Large intestine (tissue), 3 donors: ENCODE measurements around the gene DAND5. TPM values are rescaled to one million over a fixed set of nuclear protein-coding genes. Genes with fewer than 3 reads are reported as not detected.
A peak's percentile ranks its signal among the peaks of the same experiment; 100 is the strongest.

Experiments
- DNase-seq, 2 donors: peaks; one replicate each; pipeline versions ENCODE4 v3.0.0 to v3.0.0-alpha.2; 2013
- H3K27ac ChIP-seq: one replicate; pipeline ENCODE4 v1.5.1; 2013; ENCODE audit warnings: low read length
- H3K27me3 ChIP-seq: 2 replicates; pipeline ENCODE4 v1.6.1; 2013; ENCODE audit warnings: low read length; ENCODE audit not compliant: control insufficient read depth, insufficient read depth
- H3K36me3 ChIP-seq: 2 replicates; pipeline ENCODE4 v1.6.1; 2013; ENCODE audit warnings: low read length; ENCODE audit not compliant: control insufficient read depth, insufficient read depth
- H3K4me1 ChIP-seq: one replicate; pipeline ENCODE4 v1.6.1; 2013; ENCODE audit warnings: low read length; ENCODE audit not compliant: control insufficient read depth, insufficient read depth
- H3K4me3 ChIP-seq: one replicate; pipeline ENCODE4 v1.5.1; 2013; ENCODE audit warnings: low read length
- H3K9me3 ChIP-seq: one replicate; pipeline ENCODE4 v1.6.1; 2013; ENCODE audit warnings: mild to moderate bottlenecking, low read depth, low read length, moderate library complexity; ENCODE audit not compliant: control insufficient read depth
- WGBS: methylation state at CpG from one replicate; pipeline ENCODE4 v1.1.5; 2013; ENCODE audit warnings: low lambda C conversion rate; ENCODE audit not compliant: insufficient coverage; 5-methylcytosine and 5-hydroxymethylcytosine counted together
- polyA plus RNA-seq: library from polyadenylated mRNA; unstranded; fragments of 120-200 nt; gene quantifications from one replicate; pipeline ENCODE4 v1.2.1, GENCODE V29; 2013

DAND5 gene
- polyA plus RNA-seq, 1 donor, result 0.06 TPM

DNA sequence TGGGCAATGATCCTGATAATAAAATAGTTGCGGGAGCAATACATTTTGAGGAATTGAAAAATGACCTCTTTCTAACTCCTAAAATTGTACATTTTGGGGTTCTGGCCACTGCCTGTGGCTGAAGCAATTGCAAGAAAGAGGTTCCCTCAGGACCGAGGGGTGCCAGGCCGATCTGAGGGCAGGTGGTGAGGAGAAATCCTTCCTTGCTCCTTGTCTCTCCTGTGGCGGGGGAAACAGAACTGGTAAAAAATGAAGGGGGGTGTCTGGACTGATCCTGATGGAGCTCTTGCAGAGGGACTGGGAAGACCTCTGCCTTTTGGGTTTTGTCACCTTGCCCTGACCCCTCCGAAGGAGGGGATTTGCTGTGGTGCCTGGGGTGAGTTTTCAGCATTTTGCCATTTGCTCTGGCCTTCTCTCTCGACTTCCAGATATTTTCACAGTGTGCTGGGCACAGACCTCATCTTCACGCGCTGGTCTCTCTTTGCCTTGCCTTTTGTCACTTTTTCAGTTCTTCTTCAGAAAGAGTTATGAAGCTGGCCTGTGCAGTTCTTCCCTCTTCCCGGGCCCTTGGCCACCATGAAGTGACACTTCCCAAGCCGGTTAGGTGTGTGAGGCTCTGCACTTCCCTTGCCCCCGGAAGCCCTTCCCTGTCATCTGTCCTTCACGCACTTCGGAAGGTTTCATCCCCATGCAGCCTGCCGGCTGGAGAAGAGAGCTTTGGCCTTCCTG lies 48.1 kb downstream of the DAND5 start:
- no peak overlapping the region for H3K4me3 ChIP-seq
- peaks cover 18% of the 10 kb centered on the region for H3K4me1 ChIP-seq
- H3K9me3 ChIP-seq, result peaks cover under 1% of the 10 kb centered on the region
- H3K27me3 ChIP-seq, result peaks cover 99% of the 10 kb centered on the region
- DNase-seq, result no peak
- H3K27ac ChIP-seq, result peak overlapping the region; percentile 15
- WGBS, result 17% methylated on average over 4 of the region's 14 CpGs
- no peaks in the 10 kb centered on the region for H3K36me3 ChIP-seq

DNA sequence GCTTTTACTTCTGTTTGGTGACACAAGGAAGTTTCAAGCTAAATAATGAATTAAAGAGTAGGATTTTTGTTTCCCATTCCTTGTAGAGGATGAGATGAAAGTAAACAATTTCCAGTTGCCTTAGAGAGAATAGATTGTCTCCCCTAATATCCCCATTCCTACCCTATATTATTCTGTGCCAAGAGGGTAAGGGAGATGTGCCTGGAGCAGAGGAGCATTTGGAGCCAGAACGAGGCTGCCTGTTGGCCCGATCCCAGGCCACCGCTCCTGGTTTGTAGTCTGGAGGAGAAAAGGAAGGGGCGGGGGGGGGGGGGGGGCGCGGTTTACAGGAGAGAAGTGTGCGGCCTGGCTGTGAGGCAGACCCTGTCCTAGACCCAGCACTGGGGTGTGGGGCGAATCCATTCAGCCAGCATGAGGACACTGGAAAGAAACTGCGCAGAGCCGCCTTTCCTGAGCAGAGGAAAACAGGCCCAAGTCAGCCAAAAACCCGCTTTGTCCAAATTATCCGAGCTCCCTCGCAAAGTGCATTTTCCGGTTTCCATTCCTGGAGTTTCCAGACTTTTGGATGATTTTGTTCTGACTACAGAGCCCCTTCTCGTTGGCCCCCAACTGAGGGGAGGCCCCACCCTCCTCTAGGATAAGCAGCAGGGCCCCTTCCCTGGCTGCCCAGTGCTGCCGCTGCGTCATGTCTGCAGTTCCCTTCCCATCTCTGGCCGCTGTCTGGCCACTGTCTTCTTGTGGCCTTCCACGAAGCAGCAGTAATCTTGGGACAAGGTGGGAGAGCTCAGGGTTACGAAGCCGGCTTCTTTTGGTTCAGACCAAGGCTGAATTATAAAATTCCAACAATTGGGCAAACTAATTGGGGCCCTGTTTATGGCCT lies 48.9 kb downstream of the DAND5 start:
- peaks cover 12% of the 10 kb centered on the region for H3K4me1 ChIP-seq
- WGBS, result no CpG with 5 or more reads among the region's 21 CpGs
- H3K9me3 ChIP-seq, result peaks cover 2% of the 10 kb centered on the region
- no peaks in the 10 kb centered on the region for H3K36me3 ChIP-seq
- DNase-seq, result no peak
- H3K27me3 ChIP-seq, result peaks cover 98% of the 10 kb centered on the region
- H3K27ac ChIP-seq, result peak overlapping the region; percentile 41
- H3K4me3 ChIP-seq, result no peak overlapping the region

DNA sequence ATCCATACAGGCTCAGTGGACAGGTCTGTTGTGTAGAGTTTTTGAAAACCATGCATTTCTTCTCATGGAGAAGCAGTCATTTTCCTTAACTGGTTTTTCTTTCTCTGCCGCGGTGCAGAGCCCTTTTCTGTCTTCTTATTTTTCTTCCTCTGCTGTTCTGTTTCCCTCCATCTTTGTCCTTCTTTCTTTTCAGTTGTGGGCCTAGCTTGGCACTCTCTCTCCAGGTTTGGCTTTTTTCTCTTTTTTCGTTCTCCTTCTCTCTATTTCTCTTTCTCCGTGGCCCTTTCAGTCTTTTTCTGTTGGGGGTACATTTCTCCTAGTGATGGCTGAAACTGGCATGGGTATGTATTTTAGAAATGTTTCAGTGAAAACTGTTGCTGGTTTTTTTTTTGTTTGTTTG lies 50.0 kb downstream of the DAND5 start:
- Histone ChIP-seq H3K36me3 (no peaks in the 10 kb centered on the region), H3K27ac (no peak overlapping the region), H3K9me3 (peaks cover 2% of the 10 kb centered on the region), H3K4me1 (peaks cover 9% of the 10 kb centered on the region), H3K4me3 (no peak overlapping the region), H3K27me3 (peaks cover 97% of the 10 kb centered on the region)
- no peak for DNase-seq
- WGBS, result 46% methylated on average over 4 of the region's 4 CpGs

DNA sequence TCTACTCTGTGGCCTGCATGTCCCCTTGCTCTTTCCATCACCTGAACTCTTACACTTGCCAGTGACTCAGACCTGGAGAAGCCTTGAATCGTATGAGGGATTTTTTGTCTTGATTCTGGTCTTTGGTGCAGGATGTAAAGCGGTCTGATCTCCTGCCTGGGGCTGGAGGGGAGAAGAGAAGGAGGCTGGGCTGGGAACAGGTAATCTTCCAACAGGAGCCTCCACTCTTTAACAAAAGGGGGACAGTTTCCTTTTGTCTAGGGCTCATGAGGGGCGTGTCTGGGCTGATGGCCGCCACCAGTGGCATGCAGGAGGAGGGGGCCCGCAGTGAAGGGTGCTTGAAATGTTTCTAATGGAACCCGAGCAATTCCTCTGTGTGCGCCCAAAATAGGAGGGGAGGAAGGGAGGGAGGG lies 50.6 kb downstream of the DAND5 start:
- no CpG with 5 or more reads among the region's 7 CpGs for WGBS
- Histone ChIP-seq H3K27me3 (peaks cover 97% of the 10 kb centered on the region), H3K27ac (no peak overlapping the region), H3K9me3 (peaks cover 2% of the 10 kb centered on the region), H3K36me3 (no peaks in the 10 kb centered on the region), H3K4me3 (no peak overlapping the region), H3K4me1 (peaks cover 15% of the 10 kb centered on the region)
- no peak for DNase-seq

DNA sequence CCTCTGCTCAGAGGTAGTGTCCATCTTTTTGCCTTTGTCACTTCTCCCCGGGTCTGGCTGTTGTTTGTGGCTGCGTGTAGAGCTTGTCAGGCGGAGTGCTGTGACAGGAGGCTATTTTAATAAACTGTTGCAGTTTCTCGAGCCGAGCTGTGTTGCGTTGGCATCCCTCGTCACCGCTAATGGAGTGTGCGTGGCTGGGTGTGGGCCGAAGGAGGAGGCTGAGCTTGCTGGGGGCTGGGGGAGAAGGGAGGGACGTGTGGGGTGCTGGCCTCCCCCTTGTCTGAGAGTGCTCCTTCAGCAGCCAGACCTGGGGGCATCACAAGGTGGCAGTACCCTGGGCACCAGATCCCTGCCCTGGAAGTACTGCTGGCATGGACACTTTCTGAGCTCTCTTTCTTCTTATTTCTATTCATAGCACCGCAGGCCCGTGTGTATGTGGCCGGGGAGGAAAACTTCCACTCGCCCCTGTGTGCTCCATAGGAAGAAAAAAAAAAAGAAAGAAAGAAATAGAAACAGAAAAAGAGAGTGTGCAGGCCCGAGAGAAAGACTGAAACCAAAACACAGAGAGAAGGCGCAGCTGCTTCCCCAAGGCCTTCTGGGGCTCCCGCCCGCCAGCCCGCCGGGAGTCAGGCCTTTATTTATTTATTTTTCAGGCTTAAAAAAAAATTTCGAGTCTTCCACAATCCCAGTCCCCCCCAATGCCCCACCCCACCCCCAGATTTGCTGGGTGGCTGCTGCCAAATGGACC lies 52.9 kb downstream of the DAND5 start:
- peaks cover 32% of the 10 kb centered on the region for H3K4me1 ChIP-seq
- H3K27me3 ChIP-seq, result peaks cover 90% of the 10 kb centered on the region
- H3K27ac ChIP-seq, result peak overlapping the region; percentile 57
- H3K36me3 ChIP-seq, result no peaks in the 10 kb centered on the region
- whole genome bisulfite sequencing, result no CpG with 5 or more reads among the region's 22 CpGs
- no peak for DNase-seq
- peaks cover 2% of the 10 kb centered on the region for H3K9me3 ChIP-seq
- no peak overlapping the region for H3K4me3 ChIP-seq

DNA sequence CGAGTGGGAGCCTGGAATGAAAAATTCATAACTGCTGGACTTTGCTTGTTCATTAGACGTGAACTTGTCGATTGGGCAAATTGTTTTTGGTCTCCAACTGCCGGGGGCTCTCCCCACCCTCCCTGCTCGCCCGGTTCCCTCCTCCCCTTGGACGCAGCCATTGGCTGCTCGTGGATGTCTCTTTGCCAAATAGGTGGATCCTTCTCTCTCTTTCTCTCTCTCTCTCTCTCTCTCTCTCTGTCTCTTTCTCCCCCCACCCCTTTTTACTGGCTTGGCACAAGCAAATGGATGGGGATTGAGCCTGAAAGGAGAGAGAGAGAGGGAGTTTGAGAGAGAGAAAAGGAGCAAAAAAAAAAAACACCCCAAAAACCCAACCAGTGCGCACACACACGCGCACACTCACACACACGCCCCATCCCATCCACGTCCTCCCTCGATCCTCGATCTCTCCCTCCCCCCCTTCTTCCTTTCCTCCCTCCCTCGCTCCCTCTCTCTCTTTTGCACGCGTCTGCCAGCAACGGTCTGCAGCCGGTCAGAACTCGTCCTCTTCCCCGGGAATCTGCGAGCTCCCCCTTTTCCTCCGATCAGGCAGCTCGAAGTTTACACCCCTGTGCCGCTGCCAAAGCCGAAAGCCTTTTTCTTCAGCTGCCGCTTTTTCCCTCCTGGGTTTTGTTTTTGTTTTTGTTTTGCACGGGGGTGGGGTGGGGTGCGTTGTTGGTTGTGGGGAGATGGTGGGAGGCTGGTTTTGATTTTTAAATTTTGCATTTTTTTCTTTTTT lies 53.7 kb downstream of the DAND5 start:
- Histone ChIP-seq H3K4me3 (peak overlapping the region; percentile 12), H3K9me3 (peaks cover 2% of the 10 kb centered on the region), H3K36me3 (no peaks in the 10 kb centered on the region), H3K27me3 (peaks cover 90% of the 10 kb centered on the region), H3K27ac (peak overlapping the region; percentile 57), H3K4me1 (peaks cover 32% of the 10 kb centered on the region)
- DNase-seq, result peak; percentile 71
- 0% methylated on average over 2 of the region's 30 CpGs for WGBS

DNA sequence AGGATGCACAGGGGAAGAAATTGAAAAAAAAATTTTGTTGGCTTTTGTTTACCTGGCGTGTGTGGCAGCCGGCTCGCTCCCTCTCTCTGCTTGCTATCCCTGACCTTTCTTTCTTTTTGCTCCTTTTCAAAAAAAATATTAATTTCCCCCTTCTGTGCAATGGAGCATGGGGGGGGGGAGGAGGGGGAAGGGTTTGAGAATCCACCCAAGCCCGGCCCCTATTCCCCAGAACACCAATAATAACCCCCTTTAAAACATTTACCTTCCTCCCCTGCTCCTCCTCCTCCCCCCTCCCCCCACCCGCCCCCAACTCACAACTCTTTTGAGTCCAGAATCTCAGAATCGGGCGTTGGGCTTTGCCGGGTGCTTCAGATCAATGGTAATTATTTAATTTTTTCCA lies 54.3 kb downstream of the DAND5 start:
- peaks cover 2% of the 10 kb centered on the region for H3K9me3 ChIP-seq
- peak overlapping the region; percentile 12 for H3K4me3 ChIP-seq
- H3K4me1 ChIP-seq, result peaks cover 32% of the 10 kb centered on the region
- H3K27me3 ChIP-seq, result peaks cover 90% of the 10 kb centered on the region
- no peaks in the 10 kb centered on the region for H3K36me3 ChIP-seq
- peak overlapping the region; percentile 57 for H3K27ac ChIP-seq
- 0% methylated on average over 2 of the region's 8 CpGs for WGBS
- DNase-seq, result no peak

Other genes with a start within 250 kb of the DAND5 start
- gene TNPO2, start 245.6 kb upstream of the DAND5 start, polyA plus RNA-seq, result 49.2 TPM
- gene TRIR, start 234.9 kb upstream of the DAND5 start, polyA plus RNA-seq, result 219 TPM
- gene GET3, start 232.1 kb upstream of the DAND5 start, polyA plus RNA-seq, result 64.0 TPM
- 0.10 TPM for gene BEST2, start 217.8 kb upstream of the DAND5 start, polyA plus RNA-seq
- 192 TPM for gene HOOK2, start 194.0 kb upstream of the DAND5 start, polyA plus RNA-seq
- 333 TPM for gene JUNB, start 178.1 kb upstream of the DAND5 start, polyA plus RNA-seq
- 271 TPM for gene PRDX2, start 167.8 kb upstream of the DAND5 start, polyA plus RNA-seq
- gene THSD8, start 167.5 kb upstream of the DAND5 start, polyA plus RNA-seq, result 3.8 TPM
- 20.3 TPM for gene RNASEH2A, start 163.0 kb upstream of the DAND5 start, polyA plus RNA-seq
- gene RTBDN, start 135.0 kb upstream of the DAND5 start, polyA plus RNA-seq, result 1.6 TPM
- 4.4 TPM for gene MAST1, start 131.1 kb upstream of the DAND5 start, polyA plus RNA-seq
- 7.8 TPM for gene DNASE2, start 88.1 kb upstream of the DAND5 start, polyA plus RNA-seq
- 0.79 TPM for gene KLF1, start 82.4 kb upstream of the DAND5 start, polyA plus RNA-seq
- 25.4 TPM for gene GCDH, start 78.4 kb upstream of the DAND5 start, polyA plus RNA-seq
- gene SYCE2, start 50.3 kb upstream of the DAND5 start, polyA plus RNA-seq, result 1.0 TPM
- 55.0 TPM for gene FARSA, start 35.9 kb upstream of the DAND5 start, polyA plus RNA-seq
- 723 TPM for gene CALR, start 31.0 kb upstream of the DAND5 start, polyA plus RNA-seq
- gene RAD23A, start 23.7 kb upstream of the DAND5 start, polyA plus RNA-seq, result 91.8 TPM
- 30.5 TPM for gene GADD45GIP1, start 12.4 kb upstream of the DAND5 start, polyA plus RNA-seq
- gene NFIX, start 25.9 kb downstream of the DAND5 start, polyA plus RNA-seq, result 20.2 TPM
- 3.7 TPM for gene LYL1, start 133.3 kb downstream of the DAND5 start, polyA plus RNA-seq
- gene TRMT1, start 147.2 kb downstream of the DAND5 start, polyA plus RNA-seq, result 35.5 TPM
- 19.4 TPM for gene NACC1, start 148.7 kb downstream of the DAND5 start, polyA plus RNA-seq
- gene STX10, start 180.8 kb downstream of the DAND5 start, polyA plus RNA-seq, result 49.0 TPM
- 250 TPM for gene IER2, start 180.8 kb downstream of the DAND5 start, polyA plus RNA-seq